ENCODE data around the gene TGFA.

Gene TGFA

DNA sequence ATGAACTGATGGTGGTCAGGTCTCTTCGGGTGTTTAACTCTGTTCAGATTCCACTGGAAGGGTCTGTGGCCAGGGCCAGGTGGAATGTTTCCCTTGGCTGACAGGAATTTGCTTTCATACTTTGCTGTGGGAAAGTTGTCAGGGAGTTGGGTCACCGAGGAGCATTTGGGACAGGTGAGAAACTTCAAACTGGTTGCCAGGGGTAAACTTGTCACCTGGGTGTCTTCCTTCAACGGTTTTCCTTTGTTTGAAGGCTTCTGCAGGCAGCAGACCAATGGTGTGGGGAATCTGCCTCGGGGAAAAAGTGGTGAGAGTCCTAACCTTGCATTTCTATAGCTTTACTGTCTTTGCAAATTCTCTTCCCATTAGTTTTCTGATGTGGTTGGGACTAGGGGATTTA is 92.2 kb downstream of the TGFA start:
- Histone ChIP-seq H3K4me1 (ENCODE audit: control insufficient read depth in 1 of 2, insufficient read depth in 2 of 2, low read length in 2 of 2) (no peaks in the 10 kb centered on the region), H3K4me3 (ENCODE audit: low read depth in 1 of 2, low read length in 2 of 2) (no peak overlapping the region), H3K36me3 (ENCODE audit: control insufficient read depth in 1 of 2, insufficient read depth in 2 of 2, low read length in 2 of 2) (peaks cover 0 to 4% of the 10 kb centered on the region in 2 donors), H3K27ac (ENCODE audit: low read length) (no peak overlapping the region), H3K27me3 (ENCODE audit: low read depth, low read length) (no peaks in the 10 kb centered on the region), H3K9me3 (ENCODE audit: control insufficient read depth in 1 of 2, low read length in 2 of 2) (no peaks in the 10 kb centered on the region)

DNA sequence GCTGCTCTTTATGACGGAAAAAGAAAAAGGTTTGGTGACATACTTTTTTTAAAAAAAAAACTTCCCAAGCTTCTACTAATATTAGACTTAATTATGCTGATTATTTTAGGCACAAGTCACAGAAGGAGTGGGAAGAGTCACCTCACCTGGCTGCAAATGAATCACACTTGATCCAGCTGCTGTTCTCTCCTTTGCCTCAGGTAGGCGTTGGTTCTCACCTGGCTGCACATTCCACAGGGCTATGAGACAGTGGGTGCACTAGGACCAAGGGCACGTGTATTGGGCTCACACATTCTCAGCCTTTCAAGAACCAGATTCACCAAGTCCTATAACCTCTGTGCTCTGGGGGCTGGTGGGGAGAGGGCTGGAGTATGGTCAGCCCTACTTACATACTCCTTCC is 93.3 kb downstream of the TGFA start:
- Histone ChIP-seq H3K4me1 (ENCODE audit: control insufficient read depth in 1 of 2, insufficient read depth in 2 of 2, low read length in 2 of 2) (no peaks in the 10 kb centered on the region), H3K9me3 (ENCODE audit: control insufficient read depth in 1 of 2, low read length in 2 of 2) (no peaks in the 10 kb centered on the region), H3K36me3 (ENCODE audit: control insufficient read depth in 1 of 2, insufficient read depth in 2 of 2, low read length in 2 of 2) (peaks cover 0 to 4% of the 10 kb centered on the region in 2 donors), H3K27me3 (ENCODE audit: low read depth, low read length) (no peaks in the 10 kb centered on the region), H3K27ac (ENCODE audit: low read length) (no peak overlapping the region), H3K4me3 (ENCODE audit: low read depth in 1 of 2, low read length in 2 of 2) (no peak overlapping the region)

DNA sequence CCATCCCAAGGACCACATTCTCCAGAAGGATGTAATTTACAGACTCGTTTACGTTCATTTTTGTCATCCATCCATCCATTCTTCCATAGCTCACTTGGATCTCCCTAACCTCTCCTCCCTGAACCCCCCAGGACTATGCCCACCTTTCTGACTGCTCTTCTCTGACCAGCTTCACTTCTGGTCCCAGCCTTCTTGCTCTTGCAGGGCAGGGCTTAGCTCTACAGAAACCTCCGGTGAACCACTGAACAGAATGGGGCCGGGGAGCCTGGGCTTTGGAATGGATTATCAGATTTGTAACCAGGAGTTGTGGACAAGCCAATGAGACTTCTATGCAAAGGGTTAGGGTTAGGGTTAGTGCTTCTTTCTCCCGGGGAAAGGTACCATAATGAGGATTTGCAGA is 95.0 kb downstream of the TGFA start:
- H3K4me3 ChIP-seq (ENCODE audit: low read depth in 1 of 2, low read length in 2 of 2), result no peak overlapping the region
- peaks cover 0 to 4% of the 10 kb centered on the region in 2 donors for H3K36me3 ChIP-seq (ENCODE audit: control insufficient read depth in 1 of 2, insufficient read depth in 2 of 2, low read length in 2 of 2)
- H3K9me3 ChIP-seq (ENCODE audit: control insufficient read depth in 1 of 2, low read length in 2 of 2), result no peaks in the 10 kb centered on the region
- no peak overlapping the region for H3K27ac ChIP-seq (ENCODE audit: low read length)
- H3K4me1 ChIP-seq (ENCODE audit: control insufficient read depth in 1 of 2, insufficient read depth in 2 of 2, low read length in 2 of 2), result no peaks in the 10 kb centered on the region
- H3K27me3 ChIP-seq (ENCODE audit: low read depth, low read length), result no peaks in the 10 kb centered on the region

DNA sequence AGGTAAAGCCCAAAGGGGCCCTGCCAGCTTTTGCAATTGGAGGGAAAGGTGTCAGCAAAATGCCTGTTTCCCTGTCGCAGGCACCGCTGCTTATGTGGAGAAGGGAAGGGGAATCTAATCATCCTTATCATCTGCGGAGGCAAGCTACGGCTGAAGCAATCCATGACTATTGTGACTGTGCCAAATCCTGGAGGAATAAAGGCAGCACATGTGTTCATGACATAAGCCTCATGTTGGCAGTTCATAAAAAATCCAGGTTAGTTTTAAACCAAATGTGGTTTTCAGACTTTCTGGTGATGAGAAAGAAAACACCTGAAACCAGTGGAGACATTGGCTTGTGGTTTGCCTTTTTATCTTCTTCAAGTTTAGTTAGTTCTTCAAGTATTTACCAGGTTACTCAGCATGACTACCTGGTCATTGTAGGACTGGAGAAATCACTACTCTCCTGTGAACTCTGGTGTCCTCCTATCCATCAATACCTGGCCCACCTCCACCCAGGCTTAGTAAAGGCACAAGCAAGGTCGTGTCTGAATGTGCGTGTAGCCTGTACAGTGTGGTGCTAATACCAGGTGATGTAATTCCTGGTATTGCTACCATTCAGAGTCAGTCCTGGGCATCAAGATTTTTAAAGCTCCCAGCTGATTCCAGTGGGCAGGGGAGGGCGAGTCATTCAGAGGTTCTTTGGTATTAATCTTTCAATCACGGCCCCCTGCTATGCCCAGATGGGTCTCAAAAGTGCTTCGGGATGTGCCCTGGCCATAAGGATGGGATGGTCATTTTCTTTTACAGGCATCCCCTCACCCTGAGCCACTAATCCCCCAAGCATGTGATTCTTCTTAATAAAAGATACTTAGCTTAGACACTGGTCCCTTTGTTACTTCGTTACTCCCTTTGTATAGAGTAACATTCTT is 96.8 kb downstream of the TGFA start:
- Histone ChIP-seq H3K27ac (ENCODE audit: low read length) (no peak overlapping the region), H3K9me3 (ENCODE audit: control insufficient read depth in 1 of 2, low read length in 2 of 2) (no peaks in the 10 kb centered on the region), H3K4me3 (ENCODE audit: low read depth in 1 of 2, low read length in 2 of 2) (no peak overlapping the region)

DNA sequence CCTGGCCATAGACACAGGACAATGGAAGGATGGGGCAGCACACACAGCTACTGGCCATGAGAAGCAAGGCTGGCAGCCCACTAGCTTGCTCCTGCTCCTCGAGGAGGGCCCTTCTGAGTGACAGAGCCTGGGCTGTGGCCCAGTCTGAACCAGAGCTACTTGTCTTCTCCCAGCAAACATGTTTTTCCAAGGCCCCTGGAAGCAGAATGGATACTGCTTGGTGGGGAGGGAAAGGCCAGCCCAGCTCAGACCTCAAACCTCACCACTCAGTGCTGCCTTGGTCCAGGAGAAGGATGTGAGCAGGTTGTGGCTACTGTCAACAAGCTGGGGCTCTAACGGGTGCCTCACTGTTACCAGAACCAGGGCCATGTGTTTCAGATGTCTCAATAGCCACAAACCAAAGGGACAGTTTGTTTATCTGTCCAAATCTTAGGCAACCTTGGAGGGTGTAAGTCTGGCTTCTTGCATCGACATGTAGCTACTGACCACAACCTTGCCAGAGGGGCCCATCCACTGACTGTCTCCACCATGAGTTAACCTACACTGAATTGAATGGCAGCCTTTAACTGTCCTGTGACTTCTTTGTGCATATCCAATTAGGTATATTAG is 98.6 kb downstream of the TGFA start:
- Histone ChIP-seq H3K9me3 (ENCODE audit: control insufficient read depth in 1 of 2, low read length in 2 of 2) (no peaks in the 10 kb centered on the region), H3K27ac (ENCODE audit: low read length) (no peak overlapping the region), H3K27me3 (ENCODE audit: low read depth, low read length) (no peaks in the 10 kb centered on the region), H3K36me3 (ENCODE audit: control insufficient read depth in 1 of 2, insufficient read depth in 2 of 2, low read length in 2 of 2) (no peaks in the 10 kb centered on the region), H3K4me3 (ENCODE audit: low read depth in 1 of 2, low read length in 2 of 2) (no peak overlapping the region), H3K4me1 (ENCODE audit: control insufficient read depth in 1 of 2, insufficient read depth in 2 of 2, low read length in 2 of 2) (no peaks in the 10 kb centered on the region)

More for the DNA sequence above, 96.8 kb downstream of the TGFA start:
- H3K36me3 ChIP-seq (ENCODE audit: control insufficient read depth in 1 of 2, insufficient read depth in 2 of 2, low read length in 2 of 2), result no peaks in the 10 kb centered on the region
- H3K27me3 ChIP-seq (ENCODE audit: low read depth, low read length), result no peaks in the 10 kb centered on the region
- H3K4me1 ChIP-seq (ENCODE audit: control insufficient read depth in 1 of 2, insufficient read depth in 2 of 2, low read length in 2 of 2), result no peaks in the 10 kb centered on the region

DNA sequence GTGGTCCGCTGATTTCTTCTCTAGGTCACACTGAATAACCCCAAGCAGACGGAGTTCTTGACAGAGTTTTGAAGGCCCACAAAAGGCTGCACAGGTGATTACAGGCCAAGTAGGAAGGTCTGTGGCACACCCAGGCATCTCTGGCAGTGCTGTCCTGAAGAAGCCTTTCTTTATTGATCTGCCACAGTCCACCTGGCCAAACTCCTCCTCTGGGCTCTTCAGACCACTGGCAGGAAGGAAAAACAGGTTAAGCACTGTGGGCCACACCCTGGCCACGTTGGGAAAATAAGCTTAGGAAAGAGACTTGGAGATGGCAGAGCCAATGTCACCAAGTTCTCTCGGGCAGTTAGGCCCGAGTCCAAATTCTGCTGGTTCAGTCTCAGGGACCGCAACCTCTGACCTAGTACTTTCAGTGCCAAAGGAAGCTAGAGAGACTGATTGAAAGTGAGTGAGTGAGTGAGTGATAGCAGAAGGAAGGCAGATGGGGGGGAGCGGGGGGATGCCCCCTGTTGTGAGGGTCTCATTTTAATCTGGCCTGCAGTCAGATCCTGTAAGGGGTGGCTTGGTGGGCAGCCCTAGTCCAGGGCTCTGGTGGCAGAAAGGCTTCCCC is 102.9 kb downstream of the TGFA start:
- Histone ChIP-seq H3K9me3 (ENCODE audit: control insufficient read depth in 1 of 2, low read length in 2 of 2) (no peaks in the 10 kb centered on the region), H3K27ac (ENCODE audit: low read length) (no peak overlapping the region), H3K4me3 (ENCODE audit: low read depth in 1 of 2, low read length in 2 of 2) (no peak overlapping the region), H3K4me1 (ENCODE audit: control insufficient read depth in 1 of 2, insufficient read depth in 2 of 2, low read length in 2 of 2) (no peaks in the 10 kb centered on the region), H3K27me3 (ENCODE audit: low read depth, low read length) (no peaks in the 10 kb centered on the region), H3K36me3 (ENCODE audit: control insufficient read depth in 1 of 2, insufficient read depth in 2 of 2, low read length in 2 of 2) (no peaks in the 10 kb centered on the region)

DNA sequence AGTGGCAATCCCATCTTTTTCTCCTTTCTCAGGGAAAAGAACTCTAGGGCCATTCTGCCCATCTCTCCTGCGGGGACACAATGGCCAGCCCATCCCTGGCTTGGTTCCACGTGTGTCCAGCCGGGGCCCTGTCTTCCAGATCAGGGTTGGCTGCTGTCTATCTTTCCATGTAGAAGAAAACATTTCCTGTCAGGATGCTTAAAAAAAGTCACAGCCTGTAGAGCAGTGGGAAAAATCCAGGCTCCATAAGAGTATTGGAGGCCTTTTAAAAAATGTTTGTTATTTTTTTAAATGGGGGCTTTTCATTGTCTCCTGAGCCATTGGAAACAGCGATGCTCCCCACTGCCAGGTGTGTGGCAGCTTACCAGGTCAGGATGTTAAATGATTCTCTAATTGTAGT is 105.6 kb downstream of the TGFA start:
- no peaks in the 10 kb centered on the region for H3K27me3 ChIP-seq (ENCODE audit: low read depth, low read length)
- no peaks in the 10 kb centered on the region for H3K36me3 ChIP-seq (ENCODE audit: control insufficient read depth in 1 of 2, insufficient read depth in 2 of 2, low read length in 2 of 2)
- H3K27ac ChIP-seq (ENCODE audit: low read length), result no peak overlapping the region
- H3K9me3 ChIP-seq (ENCODE audit: control insufficient read depth in 1 of 2, low read length in 2 of 2), result no peaks in the 10 kb centered on the region
- no peak overlapping the region for H3K4me3 ChIP-seq (ENCODE audit: low read depth in 1 of 2, low read length in 2 of 2)
- H3K4me1 ChIP-seq (ENCODE audit: control insufficient read depth in 1 of 2, insufficient read depth in 2 of 2, low read length in 2 of 2), result no peaks in the 10 kb centered on the region

DNA sequence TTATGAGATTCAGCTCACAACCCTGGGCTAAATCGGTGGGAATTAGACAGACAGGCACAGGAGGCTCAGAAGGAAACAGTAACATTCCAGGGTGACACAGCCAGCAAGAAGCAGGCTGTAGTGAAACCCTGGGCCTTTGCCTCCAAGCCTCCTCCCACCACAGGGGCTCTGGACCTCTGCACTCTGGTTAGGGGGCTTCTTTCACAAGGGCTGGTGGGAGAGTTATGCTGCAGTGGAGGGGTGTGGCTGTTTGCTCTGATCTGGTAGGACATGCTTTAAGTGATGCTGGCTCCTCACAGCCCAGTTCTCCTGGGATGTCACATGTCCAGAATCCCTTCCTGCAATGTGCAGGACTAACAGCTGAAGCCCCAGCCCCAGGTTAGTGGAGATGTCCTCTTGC is 109.9 kb downstream of the TGFA start:
- H3K27me3 ChIP-seq (ENCODE audit: low read depth, low read length), result no peaks in the 10 kb centered on the region
- no peaks in the 10 kb centered on the region for H3K4me1 ChIP-seq (ENCODE audit: control insufficient read depth in 1 of 2, insufficient read depth in 2 of 2, low read length in 2 of 2)
- H3K36me3 ChIP-seq (ENCODE audit: control insufficient read depth in 1 of 2, insufficient read depth in 2 of 2, low read length in 2 of 2), result no peaks in the 10 kb centered on the region

DNA sequence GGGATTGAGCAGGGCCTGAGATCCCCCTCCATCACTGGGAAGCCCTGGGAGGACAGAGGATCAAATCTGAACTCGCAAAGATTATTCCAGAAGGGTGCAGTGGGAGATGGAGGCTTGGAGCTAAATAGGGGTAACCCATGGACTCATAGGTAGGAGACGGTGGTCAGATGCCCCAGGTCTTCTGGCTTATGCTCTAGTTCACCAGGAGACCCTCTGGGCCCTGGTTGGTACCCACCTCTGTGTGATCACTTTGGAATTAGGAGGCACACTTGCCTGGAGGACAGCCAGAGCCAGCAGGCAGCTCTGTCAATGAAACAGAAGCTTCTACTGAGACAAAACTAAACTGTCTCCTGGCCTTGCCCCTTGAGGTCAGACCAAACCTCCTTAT is 110.6 kb downstream of the TGFA start:
- H3K4me3 ChIP-seq (ENCODE audit: low read depth in 1 of 2, low read length in 2 of 2), result no peak overlapping the region
- no peak overlapping the region for H3K27ac ChIP-seq (ENCODE audit: low read length)
- no peaks in the 10 kb centered on the region for H3K36me3 ChIP-seq (ENCODE audit: control insufficient read depth in 1 of 2, insufficient read depth in 2 of 2, low read length in 2 of 2)
- H3K9me3 ChIP-seq (ENCODE audit: control insufficient read depth in 1 of 2, low read length in 2 of 2), result no peaks in the 10 kb centered on the region
- no peaks in the 10 kb centered on the region for H3K4me1 ChIP-seq (ENCODE audit: control insufficient read depth in 1 of 2, insufficient read depth in 2 of 2, low read length in 2 of 2)
- H3K27me3 ChIP-seq (ENCODE audit: low read depth, low read length), result no peaks in the 10 kb centered on the region

More for the DNA sequence above, 109.9 kb downstream of the TGFA start:
- H3K27ac ChIP-seq (ENCODE audit: low read length), result no peak overlapping the region
- no peaks in the 10 kb centered on the region for H3K9me3 ChIP-seq (ENCODE audit: control insufficient read depth in 1 of 2, low read length in 2 of 2)
- H3K4me3 ChIP-seq (ENCODE audit: low read depth in 1 of 2, low read length in 2 of 2), result no peak overlapping the region

DNA sequence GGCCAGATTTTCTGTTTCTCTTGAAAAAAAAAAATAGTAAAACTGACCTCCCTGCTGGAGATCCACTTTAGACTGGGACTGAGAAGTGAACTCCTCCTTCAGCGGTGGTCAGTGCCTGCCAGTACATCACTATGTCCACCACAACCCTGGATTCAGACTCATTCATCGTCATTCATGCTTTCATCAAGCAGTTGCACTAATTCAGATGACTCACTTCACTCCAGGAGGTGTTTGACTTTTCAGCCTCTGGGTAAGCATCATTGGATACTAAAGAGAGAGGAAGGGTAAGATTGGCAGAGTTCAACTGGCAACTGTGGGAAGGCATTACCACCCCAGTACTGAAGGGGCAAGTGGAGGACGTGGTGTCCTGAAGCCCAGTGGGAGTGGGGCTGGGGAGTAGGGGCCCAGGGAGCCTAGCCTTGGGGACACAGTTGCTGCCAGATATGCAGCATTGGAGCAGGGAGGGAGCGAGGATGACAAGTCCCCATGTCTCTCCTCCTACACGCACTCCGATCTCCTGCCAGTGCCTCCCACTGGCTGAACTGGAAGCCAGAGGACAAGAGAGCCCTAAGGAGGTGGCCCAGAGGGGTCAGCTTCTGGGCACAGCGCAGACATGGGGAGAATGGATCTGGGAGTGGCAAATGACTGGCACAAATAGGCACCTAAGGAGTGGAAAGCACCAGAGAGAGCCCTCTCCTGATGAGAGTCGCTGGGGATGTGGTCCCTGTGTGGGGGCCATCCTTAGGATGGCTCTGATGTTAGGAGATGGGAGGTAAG is 111.1 kb downstream of the TGFA start:
- no peak overlapping the region for H3K4me3 ChIP-seq (ENCODE audit: low read depth in 1 of 2, low read length in 2 of 2)
- no peak overlapping the region for H3K27ac ChIP-seq (ENCODE audit: low read length)
- H3K27me3 ChIP-seq (ENCODE audit: low read depth, low read length), result no peaks in the 10 kb centered on the region
- no peaks in the 10 kb centered on the region for H3K9me3 ChIP-seq (ENCODE audit: control insufficient read depth in 1 of 2, low read length in 2 of 2)
- H3K36me3 ChIP-seq (ENCODE audit: control insufficient read depth in 1 of 2, insufficient read depth in 2 of 2, low read length in 2 of 2), result no peaks in the 10 kb centered on the region
- no peaks in the 10 kb centered on the region for H3K4me1 ChIP-seq (ENCODE audit: control insufficient read depth in 1 of 2, insufficient read depth in 2 of 2, low read length in 2 of 2)

DNA sequence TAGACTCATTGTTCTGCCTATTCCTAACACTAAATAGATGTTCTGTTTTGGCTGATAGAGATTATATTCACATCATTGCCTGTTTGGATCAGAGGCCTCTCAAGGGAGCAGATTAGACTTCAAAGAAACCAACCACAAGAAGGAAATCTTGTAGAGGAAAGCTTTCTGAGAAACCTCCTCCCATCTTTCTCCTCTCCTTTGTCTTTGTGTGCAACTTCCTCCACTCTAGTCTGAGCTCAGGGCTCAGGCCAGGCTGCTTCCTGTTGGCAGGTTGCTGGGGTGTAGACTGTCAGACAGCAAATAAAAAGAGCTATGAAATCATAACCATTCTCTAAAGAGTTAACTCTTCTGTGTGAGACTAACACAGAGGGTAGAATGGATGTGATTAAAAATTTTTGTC is 113.0 kb downstream of the TGFA start:
- no peaks in the 10 kb centered on the region for H3K27me3 ChIP-seq (ENCODE audit: low read depth, low read length)
- no peak overlapping the region for H3K27ac ChIP-seq (ENCODE audit: low read length)
- no peaks in the 10 kb centered on the region for H3K4me1 ChIP-seq (ENCODE audit: control insufficient read depth in 1 of 2, insufficient read depth in 2 of 2, low read length in 2 of 2)
- no peak overlapping the region for H3K4me3 ChIP-seq (ENCODE audit: low read depth in 1 of 2, low read length in 2 of 2)
- no peaks in the 10 kb centered on the region for H3K9me3 ChIP-seq (ENCODE audit: control insufficient read depth in 1 of 2, low read length in 2 of 2)
- no peaks in the 10 kb centered on the region for H3K36me3 ChIP-seq (ENCODE audit: control insufficient read depth in 1 of 2, insufficient read depth in 2 of 2, low read length in 2 of 2)
